Measurements from ENCODE around the gene MRPS11.

DNA sequence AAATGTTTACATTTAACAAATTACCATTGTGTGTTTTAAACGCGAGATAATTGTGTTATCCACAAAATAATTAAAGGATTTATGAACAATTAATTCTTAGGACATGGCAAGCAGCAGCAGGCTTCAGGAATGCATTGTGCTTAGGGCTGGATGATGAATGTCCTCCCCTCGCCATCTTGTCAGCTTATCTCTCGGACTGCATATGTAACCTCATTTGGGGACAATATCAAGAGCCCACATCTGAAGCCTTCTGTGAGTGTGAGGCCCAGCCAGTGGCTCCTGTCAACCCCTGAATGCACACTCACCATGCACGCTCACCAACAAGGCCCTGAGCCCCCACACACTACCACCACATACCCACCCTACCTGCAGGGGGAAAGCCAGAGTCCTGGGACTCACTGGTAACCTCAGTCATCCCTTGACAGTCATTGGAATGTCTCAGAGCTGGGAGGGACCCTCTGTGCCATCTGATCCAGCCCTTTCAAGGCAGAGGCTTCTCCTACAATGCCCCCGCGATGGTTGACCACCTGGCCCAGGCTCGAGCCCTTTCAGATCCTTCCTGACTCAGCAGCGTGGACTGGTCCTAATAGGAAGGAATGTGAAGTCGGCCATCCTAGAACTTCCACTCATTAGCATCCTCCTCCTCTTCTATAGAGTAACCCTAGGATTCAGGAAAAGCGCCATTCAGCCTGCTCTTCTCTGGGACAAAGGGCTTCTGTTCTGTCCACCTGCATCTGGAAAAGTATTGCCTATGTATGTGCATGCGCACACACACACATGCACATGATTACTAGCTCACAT lies 38.5 kb upstream of the MRPS11 start:
- no peak for TF ChIP-seq POLR2AphosphoS5 (IDR thresholded peaks at IDR 0.05)
- TF ChIP-seq, protein P1, sequence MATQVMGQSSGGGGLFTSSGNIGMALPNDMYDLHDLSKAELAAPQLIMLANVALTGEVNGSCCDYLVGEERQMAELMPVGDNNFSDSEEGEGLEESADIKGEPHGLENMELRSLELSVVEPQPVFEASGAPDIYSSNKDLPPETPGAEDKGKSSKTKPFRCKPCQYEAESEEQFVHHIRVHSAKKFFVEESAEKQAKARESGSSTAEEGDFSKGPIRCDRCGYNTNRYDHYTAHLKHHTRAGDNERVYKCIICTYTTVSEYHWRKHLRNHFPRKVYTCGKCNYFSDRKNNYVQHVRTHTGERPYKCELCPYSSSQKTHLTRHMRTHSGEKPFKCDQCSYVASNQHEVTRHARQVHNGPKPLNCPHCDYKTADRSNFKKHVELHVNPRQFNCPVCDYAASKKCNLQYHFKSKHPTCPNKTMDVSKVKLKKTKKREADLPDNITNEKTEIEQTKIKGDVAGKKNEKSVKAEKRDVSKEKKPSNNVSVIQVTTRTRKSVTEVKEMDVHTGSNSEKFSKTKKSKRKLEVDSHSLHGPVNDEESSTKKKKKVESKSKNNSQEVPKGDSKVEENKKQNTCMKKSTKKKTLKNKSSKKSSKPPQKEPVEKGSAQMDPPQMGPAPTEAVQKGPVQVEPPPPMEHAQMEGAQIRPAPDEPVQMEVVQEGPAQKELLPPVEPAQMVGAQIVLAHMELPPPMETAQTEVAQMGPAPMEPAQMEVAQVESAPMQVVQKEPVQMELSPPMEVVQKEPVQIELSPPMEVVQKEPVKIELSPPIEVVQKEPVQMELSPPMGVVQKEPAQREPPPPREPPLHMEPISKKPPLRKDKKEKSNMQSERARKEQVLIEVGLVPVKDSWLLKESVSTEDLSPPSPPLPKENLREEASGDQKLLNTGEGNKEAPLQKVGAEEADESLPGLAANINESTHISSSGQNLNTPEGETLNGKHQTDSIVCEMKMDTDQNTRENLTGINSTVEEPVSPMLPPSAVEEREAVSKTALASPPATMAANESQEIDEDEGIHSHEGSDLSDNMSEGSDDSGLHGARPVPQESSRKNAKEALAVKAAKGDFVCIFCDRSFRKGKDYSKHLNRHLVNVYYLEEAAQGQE (IDR thresholded peaks at IDR 0.05; ENCODE audit: borderline replicate concordance), result no peak

Measured in neural cell (in vitro differentiated cells).